GM12878 (cell line): ENCODE measurements around the gene PRPSAP2. TPM values are rescaled to one million over a fixed set of nuclear protein-coding genes. Genes with fewer than 3 reads are reported as not detected.
A peak's percentile ranks its signal among the peaks of the same experiment; 100 is the strongest.

ENCODE experiments used
- BHLHE40 ChIP-seq, 2 experiments: fragments of 450-650 bp in 1 of 2; IDR thresholded peaks; 2 replicates each; pipeline ENCODE4 v1.6.1; 2011 to 2017; ENCODE audit warnings: low read depth in 2 of 2, borderline replicate concordance in 1 of 2, improper control_type of control experiment in 1 of 2, low read length in 1 of 2, mild to moderate bottlenecking in 1 of 2
- DPF2 ChIP-seq: fragments of 450-650 bp; IDR thresholded peaks from 2 replicates; pipeline ENCODE4 v1.6.1; 2017; ENCODE audit warnings: mild to moderate bottlenecking
- MEF2B ChIP-seq: fragments of 450-650 bp; IDR thresholded peaks from 2 replicates; pipeline ENCODE4 v1.6.1; 2018; ENCODE audit warnings: mild to moderate bottlenecking, moderate library complexity; ENCODE audit not compliant: partially characterized antibody, poor library complexity, severe bottlenecking
- POLR2AphosphoS5 ChIP-seq: IDR thresholded peaks from 2 replicates; pipeline ENCODE4 v1.6.1; 2011; ENCODE audit warnings: mild to moderate bottlenecking, low read length, inconsistent platforms
- RCOR1 ChIP-seq: conservative IDR thresholded peaks from 2 replicates; pipeline ENCODE4 v1.6.1; 2012; ENCODE audit warnings: low read depth, low read length, improper control_type of control experiment
- SMAD1 ChIP-seq: fragments of 450-650 bp; IDR thresholded peaks from 2 replicates; pipeline ENCODE4 v1.6.1; 2018; ENCODE audit warnings: mild to moderate bottlenecking, low read depth; ENCODE audit not compliant: partially characterized antibody
- SP1 ChIP-seq: IDR thresholded peaks from one replicate; pipeline ENCODE4 v1.6.1; 2011; ENCODE audit warnings: low read depth, low read length
- SUPT20H ChIP-seq: IDR thresholded peaks from 2 replicates; pipeline ENCODE4 v1.6.1; 2011; ENCODE audit warnings: low read depth, mild to moderate bottlenecking, low read length, moderate library complexity, borderline replicate concordance; ENCODE audit not compliant: control insufficient read depth
- TCF3 ChIP-seq: IDR thresholded peaks from 2 replicates; pipeline ENCODE4 v1.6.1; 2012; ENCODE audit warnings: low read depth, mild to moderate bottlenecking, low read length, borderline replicate concordance; ENCODE audit not compliant: insufficient read depth
- ZNF274 ChIP-seq: IDR thresholded peaks from one replicate; pipeline ENCODE4 v1.8.0; 2011; ENCODE audit not compliant: insufficient read length, insufficient read depth
- polyA plus RNA-seq, 11 experiments: library from polyadenylated mRNA; depleted of rRNA in 4 of 11; unstranded in 6 of 11; stranded (reverse) in 5 of 11; fragments of >200 nt; fragmentation: Nextera tagmentation in 4 of 11; fragmentation: Illumina TruSeq in 1 of 11; extraction: Ambion mirVana in 4 of 11; extraction: Trizol in 1 of 11; gene quantifications; 1 replicate in 1 of 11; 2 replicates in 10 of 11; pipeline versions ENCODE4 v1.2.1 to v1.2.3, GENCODE V29; 2011 to 2016; ENCODE audit warnings: inconsistent platforms in 2 of 11, missing spikeins in 2 of 11, low read depth in 1 of 11
- total RNA-seq, 4 experiments: library from RNA; depleted of rRNA in 3 of 4; stranded (reverse); fragments of >200 nt in 3 of 4; fragmentation: Illumina TruSeq in 1 of 4; extraction: Trizol in 1 of 4; gene quantifications; 2 replicates each; pipeline versions ENCODE4 v1.2.1 to v1.2.3, GENCODE V29; 2013 to 2021
- TF ChIP-seq, protein P1 (sequence below): fragments of 450-650 bp; IDR thresholded peaks from 2 replicates; pipeline ENCODE4 v1.6.1; 2017; ENCODE audit warnings: low read depth, mild to moderate bottlenecking, moderate library complexity
- TF ChIP-seq, protein P2 (sequence below): fragments of 450-650 bp; IDR thresholded peaks from 2 replicates; pipeline ENCODE4 v1.6.1; 2017; ENCODE audit warnings: mild to moderate bottlenecking, low read depth, inconsistent platforms; ENCODE audit not compliant: poor library complexity, severe bottlenecking
- TF ChIP-seq, protein P3 (sequence below): IDR thresholded peaks from 2 replicates; pipeline ENCODE4 v1.6.1; 2011; ENCODE audit warnings: mild to moderate bottlenecking, low read depth, low read length, moderate library complexity; ENCODE audit not compliant: insufficient replicate concordance
- TF ChIP-seq, protein P4 (sequence below): fragments of 450-650 bp; IDR thresholded peaks from 2 replicates; pipeline ENCODE4 v1.6.1; 2016; ENCODE audit warnings: mild to moderate bottlenecking, moderate library complexity, borderline replicate concordance
- TF ChIP-seq, protein P5 (sequence below): fragments of 450-650 bp; IDR thresholded peaks from 2 replicates; pipeline ENCODE4 v1.6.1; 2016; ENCODE audit warnings: mild to moderate bottlenecking

PRPSAP2 gene
- total and polyA plus RNA-seq, 10 of the 15 experiments (the other 5 are each of a cell fraction or from before 2014, with no cell fraction given) = 33.2 to 102 (median 83.8) TPM

DNA sequence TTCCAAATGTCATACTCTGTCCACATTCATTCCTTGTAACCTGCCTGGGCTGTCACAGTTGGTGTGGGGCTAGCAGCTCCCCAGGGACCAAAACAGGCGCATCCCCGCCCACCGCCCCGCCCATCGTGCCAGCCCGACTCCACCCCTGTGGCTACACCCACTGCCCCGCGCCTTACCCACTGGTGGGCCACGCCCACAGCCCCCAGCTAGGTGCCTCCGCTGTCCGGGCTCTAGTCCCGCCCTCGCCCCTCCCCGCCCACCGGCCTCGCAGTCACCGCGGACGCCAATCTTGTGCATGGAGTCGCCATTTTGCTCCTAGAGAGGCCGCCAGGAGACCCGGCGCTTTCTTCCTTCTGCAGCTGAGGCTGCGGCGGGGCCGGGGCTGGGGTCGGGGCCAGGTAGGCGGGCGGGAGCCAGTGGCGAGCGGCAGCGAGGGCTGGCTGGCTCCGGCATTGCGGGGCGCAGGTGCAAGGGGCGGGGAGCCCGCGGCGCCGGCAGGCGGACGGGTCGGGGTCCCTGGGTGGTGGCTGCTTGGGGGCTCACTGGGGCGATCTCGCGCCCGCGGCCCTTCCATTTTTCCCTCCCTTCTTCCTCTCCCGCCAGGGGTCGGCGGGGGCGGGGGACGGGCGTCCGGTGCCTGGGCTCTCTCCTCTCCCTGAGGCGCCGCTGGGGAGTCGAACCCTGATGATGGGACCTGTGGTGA, at the start of gene PRPSAP2 (continued):
- TF ChIP-seq, protein P1, sequence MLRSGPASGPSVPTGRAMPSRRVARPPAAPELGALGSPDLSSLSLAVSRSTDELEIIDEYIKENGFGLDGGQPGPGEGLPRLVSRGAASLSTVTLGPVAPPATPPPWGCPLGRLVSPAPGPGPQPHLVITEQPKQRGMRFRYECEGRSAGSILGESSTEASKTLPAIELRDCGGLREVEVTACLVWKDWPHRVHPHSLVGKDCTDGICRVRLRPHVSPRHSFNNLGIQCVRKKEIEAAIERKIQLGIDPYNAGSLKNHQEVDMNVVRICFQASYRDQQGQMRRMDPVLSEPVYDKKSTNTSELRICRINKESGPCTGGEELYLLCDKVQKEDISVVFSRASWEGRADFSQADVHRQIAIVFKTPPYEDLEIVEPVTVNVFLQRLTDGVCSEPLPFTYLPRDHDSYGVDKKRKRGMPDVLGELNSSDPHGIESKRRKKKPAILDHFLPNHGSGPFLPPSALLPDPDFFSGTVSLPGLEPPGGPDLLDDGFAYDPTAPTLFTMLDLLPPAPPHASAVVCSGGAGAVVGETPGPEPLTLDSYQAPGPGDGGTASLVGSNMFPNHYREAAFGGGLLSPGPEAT = no peak
- TF ChIP-seq SMAD1 (no peak), POLR2AphosphoS5 (0 out of 2 replicates have a peak, but pooled peaks have one; percentile 31), SP1 (peak; percentile 82), RCOR1 (no peak), MEF2B (peak; percentile 96), ZNF274 (no peak), TCF3 (no peak), SUPT20H (no peak), DPF2 (0 out of 2 replicates have a peak, but pooled peaks have one; percentile 30), BHLHE40 (IDR thresholded peaks at IDR 0.05; ENCODE audit: borderline replicate concordance in 1 of 2, low read depth in 2 of 2, low read length in 1 of 2) (peak in 1 of 2 experiments; percentile 8; a peak in 1 of 4 replicates)
- TF ChIP-seq, protein P2, sequence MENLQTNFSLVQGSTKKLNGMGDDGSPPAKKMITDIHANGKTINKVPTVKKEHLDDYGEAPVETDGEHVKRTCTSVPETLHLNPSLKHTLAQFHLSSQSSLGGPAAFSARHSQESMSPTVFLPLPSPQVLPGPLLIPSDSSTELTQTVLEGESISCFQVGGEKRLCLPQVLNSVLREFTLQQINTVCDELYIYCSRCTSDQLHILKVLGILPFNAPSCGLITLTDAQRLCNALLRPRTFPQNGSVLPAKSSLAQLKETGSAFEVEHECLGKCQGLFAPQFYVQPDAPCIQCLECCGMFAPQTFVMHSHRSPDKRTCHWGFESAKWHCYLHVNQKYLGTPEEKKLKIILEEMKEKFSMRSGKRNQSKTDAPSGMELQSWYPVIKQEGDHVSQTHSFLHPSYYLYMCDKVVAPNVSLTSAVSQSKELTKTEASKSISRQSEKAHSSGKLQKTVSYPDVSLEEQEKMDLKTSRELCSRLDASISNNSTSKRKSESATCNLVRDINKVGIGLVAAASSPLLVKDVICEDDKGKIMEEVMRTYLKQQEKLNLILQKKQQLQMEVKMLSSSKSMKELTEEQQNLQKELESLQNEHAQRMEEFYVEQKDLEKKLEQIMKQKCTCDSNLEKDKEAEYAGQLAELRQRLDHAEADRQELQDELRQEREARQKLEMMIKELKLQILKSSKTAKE = no peak
- TF ChIP-seq, protein P3, sequence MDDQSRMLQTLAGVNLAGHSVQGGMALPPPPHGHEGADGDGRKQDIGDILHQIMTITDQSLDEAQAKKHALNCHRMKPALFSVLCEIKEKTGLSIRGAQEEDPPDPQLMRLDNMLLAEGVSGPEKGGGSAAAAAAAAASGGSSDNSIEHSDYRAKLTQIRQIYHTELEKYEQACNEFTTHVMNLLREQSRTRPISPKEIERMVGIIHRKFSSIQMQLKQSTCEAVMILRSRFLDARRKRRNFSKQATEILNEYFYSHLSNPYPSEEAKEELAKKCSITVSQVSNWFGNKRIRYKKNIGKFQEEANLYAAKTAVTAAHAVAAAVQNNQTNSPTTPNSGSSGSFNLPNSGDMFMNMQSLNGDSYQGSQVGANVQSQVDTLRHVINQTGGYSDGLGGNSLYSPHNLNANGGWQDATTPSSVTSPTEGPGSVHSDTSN = peak; percentile 38
- TF ChIP-seq, protein P4, sequence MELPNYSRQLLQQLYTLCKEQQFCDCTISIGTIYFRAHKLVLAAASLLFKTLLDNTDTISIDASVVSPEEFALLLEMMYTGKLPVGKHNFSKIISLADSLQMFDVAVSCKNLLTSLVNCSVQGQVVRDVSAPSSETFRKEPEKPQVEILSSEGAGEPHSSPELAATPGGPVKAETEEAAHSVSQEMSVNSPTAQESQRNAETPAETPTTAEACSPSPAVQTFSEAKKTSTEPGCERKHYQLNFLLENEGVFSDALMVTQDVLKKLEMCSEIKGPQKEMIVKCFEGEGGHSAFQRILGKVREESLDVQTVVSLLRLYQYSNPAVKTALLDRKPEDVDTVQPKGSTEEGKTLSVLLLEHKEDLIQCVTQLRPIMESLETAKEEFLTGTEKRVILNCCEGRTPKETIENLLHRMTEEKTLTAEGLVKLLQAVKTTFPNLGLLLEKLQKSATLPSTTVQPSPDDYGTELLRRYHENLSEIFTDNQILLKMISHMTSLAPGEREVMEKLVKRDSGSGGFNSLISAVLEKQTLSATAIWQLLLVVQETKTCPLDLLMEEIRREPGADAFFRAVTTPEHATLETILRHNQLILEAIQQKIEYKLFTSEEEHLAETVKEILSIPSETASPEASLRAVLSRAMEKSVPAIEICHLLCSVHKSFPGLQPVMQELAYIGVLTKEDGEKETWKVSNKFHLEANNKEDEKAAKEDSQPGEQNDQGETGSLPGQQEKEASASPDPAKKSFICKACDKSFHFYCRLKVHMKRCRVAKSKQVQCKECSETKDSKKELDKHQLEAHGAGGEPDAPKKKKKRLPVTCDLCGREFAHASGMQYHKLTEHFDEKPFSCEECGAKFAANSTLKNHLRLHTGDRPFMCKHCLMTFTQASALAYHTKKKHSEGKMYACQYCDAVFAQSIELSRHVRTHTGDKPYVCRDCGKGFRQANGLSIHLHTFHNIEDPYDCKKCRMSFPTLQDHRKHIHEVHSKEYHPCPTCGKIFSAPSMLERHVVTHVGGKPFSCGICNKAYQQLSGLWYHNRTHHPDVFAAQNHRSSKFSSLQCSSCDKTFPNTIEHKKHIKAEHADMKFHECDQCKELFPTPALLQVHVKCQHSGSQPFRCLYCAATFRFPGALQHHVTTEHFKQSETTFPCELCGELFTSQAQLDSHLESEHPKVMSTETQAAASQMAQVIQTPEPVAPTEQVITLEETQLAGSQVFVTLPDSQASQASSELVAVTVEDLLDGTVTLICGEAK = no peak
- TF ChIP-seq, protein P5, sequence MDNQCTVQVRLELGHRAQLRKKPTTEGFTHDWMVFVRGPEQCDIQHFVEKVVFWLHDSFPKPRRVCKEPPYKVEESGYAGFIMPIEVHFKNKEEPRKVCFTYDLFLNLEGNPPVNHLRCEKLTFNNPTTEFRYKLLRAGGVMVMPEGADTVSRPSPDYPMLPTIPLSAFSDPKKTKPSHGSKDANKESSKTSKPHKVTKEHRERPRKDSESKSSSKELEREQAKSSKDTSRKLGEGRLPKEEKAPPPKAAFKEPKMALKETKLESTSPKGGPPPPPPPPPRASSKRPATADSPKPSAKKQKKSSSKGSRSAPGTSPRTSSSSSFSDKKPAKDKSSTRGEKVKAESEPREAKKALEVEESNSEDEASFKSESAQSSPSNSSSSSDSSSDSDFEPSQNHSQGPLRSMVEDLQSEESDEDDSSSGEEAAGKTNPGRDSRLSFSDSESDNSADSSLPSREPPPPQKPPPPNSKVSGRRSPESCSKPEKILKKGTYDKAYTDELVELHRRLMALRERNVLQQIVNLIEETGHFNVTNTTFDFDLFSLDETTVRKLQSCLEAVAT = no peak
